Suprapubic skin (tissue), 4 donors: Measurements from ENCODE around the gene CYP39A1. TPM values are rescaled to one million over a fixed set of nuclear protein-coding genes. Genes with fewer than 3 reads are reported as not detected.

Experiments
- DNase-seq, 2 donors: peaks; one replicate each; pipeline ENCODE4 v3.0.0-alpha.2; 2019; ENCODE audit warnings: low spot score in 2 of 2
- H3K27ac ChIP-seq: fragments of 200-600 bp; sonication (generic); one replicate; pipeline ENCODE4 v1.5.1; 2019
- H3K27me3 ChIP-seq: fragments of 200-600 bp; sonication (generic); one replicate; pipeline ENCODE4 v1.5.1; 2019
- H3K36me3 ChIP-seq: fragments of 200-600 bp; sonication (generic); one replicate; pipeline ENCODE4 v1.5.1; 2019
- H3K4me1 ChIP-seq: fragments of 200-600 bp; sonication (generic); one replicate; pipeline ENCODE4 v1.5.1; 2019
- H3K4me3 ChIP-seq: fragments of 200-600 bp; sonication (generic); one replicate; pipeline ENCODE4 v1.5.1; 2019; ENCODE audit warnings: mild to moderate bottlenecking
- H3K9me3 ChIP-seq: fragments of 200-600 bp; sonication (generic); one replicate; pipeline ENCODE4 v1.5.1; 2019
- CTCF ChIP-seq, 2 donors: fragments of 200-600 bp in 1 of 2; fragments of 450-650 bp in 1 of 2; sonication (generic) in 1 of 2; IDR thresholded peaks; one replicate each; pipeline ENCODE4 v1.5.1; 2016 to 2019; ENCODE audit warnings: antibody characterized with exemption in 2 of 2, mild to moderate bottlenecking in 1 of 2, moderate library complexity in 1 of 2
- EP300 ChIP-seq: sonication (generic); formaldehyde crosslinking; IDR thresholded peaks from one replicate; pipeline ENCODE4 v1.6.1; 2017; ENCODE audit warnings: antibody characterized with exemption
- POLR2A ChIP-seq, 2 donors: fragments of 450-650 bp; IDR thresholded peaks; one replicate each; pipeline ENCODE4 v1.6.1; 2017; ENCODE audit warnings: antibody characterized with exemption in 2 of 2, mild to moderate bottlenecking in 2 of 2, moderate library complexity in 2 of 2
- POLR2AphosphoS5 ChIP-seq, 3 donors: sonication (generic); formaldehyde crosslinking; IDR thresholded peaks; one replicate each; pipeline ENCODE4 v1.6.1; 2017; ENCODE audit warnings: antibody characterized with exemption in 3 of 3
- total RNA-seq, 4 donors: library from RNA; depleted of rRNA; stranded (reverse); fragments of >200 nt; gene quantifications; one replicate each; pipeline ENCODE4 v1.1.0, GENCODE V29; 2016

The CYP39A1 gene
- total RNA-seq, 4 donors from 2014 or later: 20.0 to 46.4 (median 33.1) TPM

- H3K9me3 ChIP-seq: no peaks in the 10 kb centered on the region
- no peak overlapping the region for H3K4me3 ChIP-seq
- H3K4me1 ChIP-seq: peaks cover 3% of the 10 kb centered on the region
- TF ChIP-seq EP300: no peak
- TF ChIP-seq CTCF (IDR thresholded peaks at IDR 0.05): no peak
- no peak for TF ChIP-seq POLR2A (IDR thresholded peaks at IDR 0.05)
- no peak for TF ChIP-seq POLR2AphosphoS5 (IDR thresholded peaks at IDR 0.05)
- no peak for DNase-seq
- no peaks in the 10 kb centered on the region for H3K27me3 ChIP-seq
- H3K27ac ChIP-seq: no peak overlapping the region
- H3K36me3 ChIP-seq: no peaks in the 10 kb centered on the region
These were observed 152.2 kb downstream of the CYP39A1 start for GRCh38 chr6:46500382-46500781.

Other genes with a start within 250 kb of the CYP39A1 start
- gene RCAN2, start 161.4 kb downstream of the CYP39A1 start, total RNA-seq: 10 to 100 TPM in 3 of 4 donors, 1 to 10 TPM in 1; 6.7 to 15.3 (median 13.8) TPM
- 10 to 100 TPM; 18.3 to 74.2 (median 24.0) TPM for gene SLC25A27, start 157 bp upstream of the CYP39A1 start, total RNA-seq
- gene TDRD6, start 35.1 kb upstream of the CYP39A1 start, total RNA-seq: 1 to 10 TPM in 2 of 4 donors, under 1 TPM in 2; 0.49 to 1.8 (median 0.82) TPM
- gene PLA2G7, start 82.6 kb upstream of the CYP39A1 start, total RNA-seq: 1 to 10 TPM; 2.8 to 7.6 (median 4.5) TPM
- gene ANKRD66, start 94.1 kb upstream of the CYP39A1 start, total RNA-seq: not detected
- under 1 TPM in 2 of 4 donors, not detected in 2; 0.30 to 0.34 TPM for gene MEP1A, start 140.6 kb upstream of the CYP39A1 start, total RNA-seq